SK-N-MC (cell line): ENCODE results near the gene VNN1.

Experiments
- EZH2 ChIP-seq: fragments of 200-600 bp; sonication (generic); IDR thresholded peaks from one replicate; pipeline ENCODE4 v1.6.1; 2017; ENCODE audit warnings: antibody characterized with exemption
- FOXP2 ChIP-seq: optimal IDR thresholded peaks from 2 replicates; pipeline ENCODE3; 2011; ENCODE audit warnings: mild to moderate bottlenecking, moderate library complexity; ENCODE audit not compliant: insufficient read depth; ENCODE audit errors: extremely low read length, control extremely low read depth
- POLR2AphosphoS5 ChIP-seq: IDR thresholded peaks from 2 replicates; pipeline ENCODE4 v1.6.1; 2012; ENCODE audit warnings: mild to moderate bottlenecking, low read depth, low read length, borderline replicate concordance

DNA sequence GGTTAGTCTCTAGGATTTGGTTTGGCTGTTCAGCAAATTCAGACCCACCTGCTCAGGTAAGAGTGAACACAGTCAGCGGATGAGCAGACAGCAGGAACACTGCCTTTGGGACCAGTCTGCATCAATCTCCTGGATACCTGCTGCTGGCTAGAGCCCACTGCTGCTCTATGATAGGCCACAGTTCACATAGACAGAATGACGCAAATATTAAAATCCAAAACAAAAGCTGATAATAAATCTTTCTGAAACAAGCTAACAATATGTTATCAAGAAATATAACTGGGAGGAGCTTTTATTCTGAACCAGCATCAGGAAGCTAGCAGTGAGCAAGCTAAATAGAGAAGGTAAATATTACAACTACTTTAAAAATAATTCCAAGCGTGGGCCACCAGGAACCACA is 54.8 kb downstream of the VNN1 start, which contains the start of gene TAAR1:
- TF ChIP-seq POLR2AphosphoS5 (no peak), EZH2 (no peak), FOXP2 (no peak)
